H1 (cell line): ENCODE measurements around the gene VSIG10. TPM values are rescaled to one million over a fixed set of nuclear protein-coding genes. Genes with fewer than 3 reads are reported as not detected.

Source experiments
- BRCA1 ChIP-seq: IDR thresholded peaks from 2 replicates; pipeline ENCODE4 v1.6.1; 2012; ENCODE audit warnings: low read depth, low read length, improper control_type of control experiment
- CHD2 ChIP-seq: IDR thresholded peaks from 2 replicates; pipeline ENCODE4 v1.6.1; 2012; ENCODE audit warnings: low read length, improper control_type of control experiment
- CTBP2 ChIP-seq: IDR thresholded peaks from 2 replicates; pipeline ENCODE4 v1.7.0; 2011; ENCODE audit warnings: borderline replicate concordance, mild to moderate bottlenecking, moderate library complexity, mixed read lengths, low read length; ENCODE audit not compliant: insufficient read depth, insufficient read length
- E2F6 ChIP-seq: IDR thresholded peaks from 2 replicates; pipeline ENCODE4 v1.6.1; 2012; ENCODE audit warnings: inconsistent platforms
- FOSL1 ChIP-seq: IDR thresholded peaks from 2 replicates; pipeline ENCODE4 v1.6.1; 2011; ENCODE audit warnings: mild to moderate bottlenecking, low read depth, low read length, moderate library complexity; ENCODE audit not compliant: insufficient read depth
- GABPA ChIP-seq: IDR thresholded peaks from 2 replicates; pipeline ENCODE4 v1.6.1; 2011; ENCODE audit warnings: mild to moderate bottlenecking, low read length, moderate library complexity, borderline replicate concordance; ENCODE audit not compliant: insufficient read depth
- HDAC2 ChIP-seq, 2 experiments: fragments of 300-600 bp in 1 of 2; sonication (generic) in 1 of 2; IDR thresholded peaks; 2 replicates each; pipeline ENCODE4 v1.6.1; 2011 to 2012; ENCODE audit warnings: low read depth in 2 of 2, low read length in 2 of 2, mild to moderate bottlenecking in 2 of 2, moderate library complexity in 2 of 2, borderline replicate concordance in 1 of 2, inconsistent platforms in 1 of 2
- JUN ChIP-seq: IDR thresholded peaks from 2 replicates; pipeline ENCODE4 v1.6.1; 2011; ENCODE audit warnings: low read depth, mild to moderate bottlenecking, improper control_type of control experiment, low read length
- NANOG ChIP-seq: IDR thresholded peaks from 2 replicates; pipeline ENCODE4 v1.6.1; 2011; ENCODE audit warnings: low read length, low read depth, mild to moderate bottlenecking, inconsistent platforms; ENCODE audit not compliant: insufficient read depth, poor library complexity, severe bottlenecking
- RAD21 ChIP-seq, 2 experiments: IDR thresholded peaks in 1 of 2; conservative IDR thresholded peaks in 1 of 2; 2 replicates each; pipeline ENCODE4 v1.6.1; 2011; ENCODE audit warnings: low read depth in 2 of 2, low read length in 2 of 2, improper control_type of control experiment in 1 of 2, inconsistent platforms in 1 of 2, mild to moderate bottlenecking in 1 of 2, moderate library complexity in 1 of 2
- RFX5 ChIP-seq: IDR thresholded peaks from 2 replicates; pipeline ENCODE4 v1.6.1; 2011; ENCODE audit warnings: low read depth, low read length, improper control_type of control experiment, borderline replicate concordance
- RNF2 ChIP-seq: fragments of 200-900, 300-1000 bp; sonication (generic); IDR thresholded peaks from 2 replicates; pipeline ENCODE4 v1.7.1; 2016; ENCODE audit warnings: borderline replicate concordance, low read depth, mild to moderate bottlenecking, antibody characterized with exemption, low read length; ENCODE audit not compliant: poor library complexity, severe bottlenecking; ENCODE audit errors: missing control alignments
- SAP30 ChIP-seq: fragments of 300-600 bp; sonication (generic); IDR thresholded peaks from 2 replicates; pipeline ENCODE4 v1.7.1; 2012; ENCODE audit warnings: low read length, moderate library complexity, mild to moderate bottlenecking, inconsistent platforms; ENCODE audit not compliant: insufficient read depth, insufficient replicate concordance
- SP1 ChIP-seq: IDR thresholded peaks from 2 replicates; pipeline ENCODE4 v1.6.1; 2011; ENCODE audit warnings: low read depth, low read length
- SP4 ChIP-seq: IDR thresholded peaks from 2 replicates; pipeline ENCODE4 v1.6.1; 2012; ENCODE audit warnings: low read length, inconsistent platforms
- SUZ12 ChIP-seq: fragments of 200-600 bp; sonication (generic); IDR thresholded peaks from 2 replicates; pipeline ENCODE4 v1.6.1; 2012; ENCODE audit warnings: mild to moderate bottlenecking, inconsistent platforms, low read length, moderate library complexity, mixed read lengths
- YY1 ChIP-seq: IDR thresholded peaks from 2 replicates; pipeline ENCODE4 v1.6.1; 2011; ENCODE audit warnings: low read depth, mild to moderate bottlenecking, low read length
- polyA plus RNA-seq, 7 experiments: library from polyadenylated mRNA; depleted of rRNA in 3 of 7; stranded (reverse) in 5 of 7; unstranded in 2 of 7; fragments of >200 nt in 5 of 7; fragments of 200-250 nt in 2 of 7; gene quantifications; 1 replicate in 5 of 7; 2 replicates in 1 of 7; 4 replicates in 1 of 7; pipeline versions ENCODE4 v1.2.1 to v1.2.3, GENCODE V29; 2011 to 2013; ENCODE audit warnings: missing spikeins in 2 of 7, mixed read lengths in 2 of 7
- total RNA-seq: library from RNA; stranded (reverse); fragmentation: NEBNext Ultra II Directional; extraction: Animal tissue kit (Norgen Biotek cat#: 25700); gene quantifications from 2 replicates; pipeline ENCODE4 v1.2.1, GENCODE V29; 2021
- TF ChIP-seq, protein P1 (sequence below): IDR thresholded peaks from 2 replicates; pipeline ENCODE4 v1.6.1; 2012; ENCODE audit warnings: low read length, inconsistent platforms

The VSIG10 gene
- total and polyA plus RNA-seq, 2 of the 8 experiments (the other 6 are each of a cell fraction or from before 2014, with no cell fraction given) = 34.4 to 93.6 TPM

DNA sequence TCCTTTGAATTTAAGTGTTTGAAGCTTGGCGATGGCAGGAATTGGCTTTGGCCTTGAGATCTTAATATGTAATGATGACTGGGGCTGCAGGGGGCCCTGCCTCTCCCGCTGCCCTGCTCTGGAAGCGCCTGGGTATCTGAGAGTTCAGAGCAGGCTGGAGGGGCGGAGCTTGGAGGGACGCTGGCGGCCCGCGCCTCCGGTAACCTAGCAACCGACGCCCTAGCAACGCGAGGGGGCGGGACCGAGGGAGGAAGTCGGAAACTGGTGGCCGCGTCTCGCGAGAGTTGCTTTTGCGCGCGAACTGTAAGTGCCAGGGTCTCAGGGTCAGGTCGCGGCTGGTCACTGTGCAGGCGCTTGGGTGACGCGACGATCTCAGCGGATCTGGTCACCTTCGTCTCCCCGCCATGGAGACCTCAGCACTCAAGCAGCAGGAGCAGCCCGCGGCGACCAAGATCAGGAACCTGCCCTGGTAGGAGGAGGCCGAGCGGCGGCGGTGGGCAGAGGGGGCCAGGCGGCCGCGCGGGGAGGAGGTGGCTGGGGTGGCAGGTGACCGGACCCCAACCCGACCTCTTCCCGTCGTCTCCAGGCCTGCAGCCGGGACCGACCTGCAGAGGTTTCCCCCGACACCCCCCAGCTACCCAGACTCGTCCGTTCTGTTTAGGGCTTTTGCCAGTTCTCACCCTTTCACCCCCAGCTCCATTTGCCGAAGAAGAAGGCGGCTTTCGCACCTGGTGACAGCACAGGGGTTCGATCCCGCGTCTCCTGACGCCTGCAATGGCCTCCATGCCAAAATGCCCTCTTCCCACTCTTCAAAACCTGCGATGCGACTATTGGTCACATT, 87.2 kb downstream of the VSIG10 start, which contains the start of gene RFC5 (continued):
- TF ChIP-seq BRCA1 (peak; percentile 96), E2F6 (peak; percentile 90), JUN (no peak), CHD2 (peak; percentile 100), CTBP2 (no peak), RNF2 (no peak), SAP30 (peak; percentile 15), RAD21 (IDR thresholded peaks at IDR 0.05 in 1 of 2, conservative IDR thresholded peaks at IDR 0.05 in 1 of 2; ENCODE audit: low read depth in 2 of 2, low read length in 2 of 2) (peak in 1 of 2 experiments; percentile 29; a peak in 1 of 4 replicates), SP4 (no peak), SUZ12 (no peak), HDAC2 (IDR thresholded peaks at IDR 0.05; ENCODE audit: borderline replicate concordance in 1 of 2, low read depth in 2 of 2, low read length in 2 of 2) (no peak), FOSL1 (no peak), YY1 (peak; percentile 68; the same call in 1 of the 2 replicates), SP1 (peak; percentile 34; the same call in 1 of the 2 replicates), NANOG (peak; percentile 34), RFX5 (no peak), GABPA (no peak)
- TF ChIP-seq, protein P1, sequence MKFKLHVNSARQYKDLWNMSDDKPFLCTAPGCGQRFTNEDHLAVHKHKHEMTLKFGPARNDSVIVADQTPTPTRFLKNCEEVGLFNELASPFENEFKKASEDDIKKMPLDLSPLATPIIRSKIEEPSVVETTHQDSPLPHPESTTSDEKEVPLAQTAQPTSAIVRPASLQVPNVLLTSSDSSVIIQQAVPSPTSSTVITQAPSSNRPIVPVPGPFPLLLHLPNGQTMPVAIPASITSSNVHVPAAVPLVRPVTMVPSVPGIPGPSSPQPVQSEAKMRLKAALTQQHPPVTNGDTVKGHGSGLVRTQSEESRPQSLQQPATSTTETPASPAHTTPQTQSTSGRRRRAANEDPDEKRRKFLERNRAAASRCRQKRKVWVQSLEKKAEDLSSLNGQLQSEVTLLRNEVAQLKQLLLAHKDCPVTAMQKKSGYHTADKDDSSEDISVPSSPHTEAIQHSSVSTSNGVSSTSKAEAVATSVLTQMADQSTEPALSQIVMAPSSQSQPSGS = no peak
- TF ChIP-seq, all 59 proteins: peak for 21
